Stomach (tissue), 4 donors: Measurements from ENCODE around the gene TPH2.

Experiments
- CTCF ChIP-seq, 7 experiments: fragments of 450-650 bp in 4 of 7; fragments of 200-600 bp in 3 of 7; sonication (generic) in 3 of 7; IDR thresholded peaks; one replicate each; pipeline ENCODE4 v1.5.1; 2016 to 2019; ENCODE audit warnings: antibody characterized with exemption in 7 of 7, control low read depth in 2 of 7, mild to moderate bottlenecking in 1 of 7
- EP300 ChIP-seq: sonication (generic); formaldehyde crosslinking; IDR thresholded peaks from one replicate; pipeline ENCODE4 v1.6.1; 2017; ENCODE audit warnings: antibody characterized with exemption
- POLR2A ChIP-seq, 4 donors: fragments of 450-650 bp; IDR thresholded peaks; one replicate each; pipeline ENCODE4 v1.6.1; 2016; ENCODE audit warnings: antibody characterized with exemption in 4 of 4, control low read depth in 2 of 4, mild to moderate bottlenecking in 1 of 4, moderate library complexity in 1 of 4
- POLR2AphosphoS5 ChIP-seq, 3 donors: sonication (generic); formaldehyde crosslinking; IDR thresholded peaks; one replicate each; pipeline ENCODE4 v1.6.1; 2016; ENCODE audit warnings: antibody characterized with exemption in 3 of 3

- TF ChIP-seq POLR2A (IDR thresholded peaks at IDR 0.05) (no peak), CTCF (IDR thresholded peaks at IDR 0.05) (no peak), POLR2AphosphoS5 (IDR thresholded peaks at IDR 0.05) (no peak), EP300 (no peak)
These were observed 62.5 kb downstream of the TPH2 start for GRCh38 chr12:72000969-72001648.
